Adrenal gland (tissue), 5 donors: Measurements from ENCODE around the gene CUL4A.

Source experiments
- POLR2A ChIP-seq, 2 donors: fragments of 450-650 bp; IDR thresholded peaks; one replicate each; pipeline ENCODE4 v1.6.1; 2017; ENCODE audit warnings: antibody characterized with exemption in 2 of 2, mild to moderate bottlenecking in 2 of 2, moderate library complexity in 1 of 2
- TF ChIP-seq, protein P1 (sequence below), 6 experiments: fragments of 450-650 bp in 4 of 6; fragments of 200-600 bp in 2 of 6; sonication (generic) in 1 of 6; IDR thresholded peaks; 1 replicate in 5 of 6; 2 replicates in 1 of 6; pipeline versions ENCODE4 v1.5.1 to v1.8.0; 2016 to 2021; ENCODE audit warnings: antibody characterized with exemption in 6 of 6, mild to moderate bottlenecking in 2 of 6, moderate library complexity in 1 of 6
- donor health status: DM: no; HTN: no; CAD: no.

DNA sequence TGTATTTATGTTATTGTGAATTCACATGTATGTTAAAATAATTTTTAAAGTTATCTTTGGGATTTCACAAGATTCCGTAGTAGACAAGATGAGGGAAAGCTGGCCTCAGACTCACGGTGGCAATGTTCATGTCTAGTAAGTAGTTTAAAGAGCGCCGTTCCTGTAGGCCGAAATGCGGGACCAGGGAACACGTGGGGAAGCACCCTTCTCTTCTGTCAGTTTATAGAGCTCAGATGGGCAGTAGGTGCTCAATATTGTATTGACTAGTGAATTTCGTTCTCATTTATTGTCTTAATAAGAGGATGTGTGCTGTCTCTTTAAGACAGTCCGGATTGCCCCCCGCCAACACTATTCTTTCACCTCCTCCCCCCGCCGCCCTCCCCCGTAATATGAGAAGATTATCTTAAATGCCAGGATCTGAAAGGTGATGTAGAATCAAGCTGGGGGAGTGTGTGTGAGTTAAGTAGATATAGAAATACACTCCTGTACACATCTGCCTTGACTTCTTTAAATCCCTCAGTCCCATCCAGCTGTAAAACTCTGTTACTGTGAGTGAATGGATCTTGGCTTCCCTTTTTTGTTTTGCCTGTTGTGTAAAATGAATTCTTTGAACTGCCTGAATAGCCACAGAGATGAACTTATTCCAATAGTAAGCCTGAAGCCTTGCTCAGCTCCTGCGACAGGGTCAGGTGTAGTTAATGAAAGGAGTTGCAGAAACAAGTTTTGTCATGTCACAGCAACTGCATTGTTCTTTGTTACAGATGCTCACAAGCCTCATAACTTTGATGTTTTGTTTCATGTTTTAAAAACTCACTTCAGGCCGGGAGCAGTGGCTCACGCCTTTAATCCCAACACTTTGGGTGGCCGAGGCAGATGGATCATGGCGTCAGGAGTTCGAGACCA, 88.9 kb downstream of the CUL4A start:
- TF ChIP-seq POLR2A (IDR thresholded peaks at IDR 0.05) = no peak
- TF ChIP-seq, protein P1, sequence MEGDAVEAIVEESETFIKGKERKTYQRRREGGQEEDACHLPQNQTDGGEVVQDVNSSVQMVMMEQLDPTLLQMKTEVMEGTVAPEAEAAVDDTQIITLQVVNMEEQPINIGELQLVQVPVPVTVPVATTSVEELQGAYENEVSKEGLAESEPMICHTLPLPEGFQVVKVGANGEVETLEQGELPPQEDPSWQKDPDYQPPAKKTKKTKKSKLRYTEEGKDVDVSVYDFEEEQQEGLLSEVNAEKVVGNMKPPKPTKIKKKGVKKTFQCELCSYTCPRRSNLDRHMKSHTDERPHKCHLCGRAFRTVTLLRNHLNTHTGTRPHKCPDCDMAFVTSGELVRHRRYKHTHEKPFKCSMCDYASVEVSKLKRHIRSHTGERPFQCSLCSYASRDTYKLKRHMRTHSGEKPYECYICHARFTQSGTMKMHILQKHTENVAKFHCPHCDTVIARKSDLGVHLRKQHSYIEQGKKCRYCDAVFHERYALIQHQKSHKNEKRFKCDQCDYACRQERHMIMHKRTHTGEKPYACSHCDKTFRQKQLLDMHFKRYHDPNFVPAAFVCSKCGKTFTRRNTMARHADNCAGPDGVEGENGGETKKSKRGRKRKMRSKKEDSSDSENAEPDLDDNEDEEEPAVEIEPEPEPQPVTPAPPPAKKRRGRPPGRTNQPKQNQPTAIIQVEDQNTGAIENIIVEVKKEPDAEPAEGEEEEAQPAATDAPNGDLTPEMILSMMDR (IDR thresholded peaks at IDR 0.05) = no peak
